PC-9 (cell line): Measurements from ENCODE around the gene TOP1.

Experiments
- CTCF ChIP-seq: fragments of 200-600 bp; sonication (generic); conservative IDR thresholded peaks from 2 replicates; pipeline ENCODE4 v1.6.1; 2017; ENCODE audit warnings: mixed run types, antibody characterized with exemption, mild to moderate bottlenecking, moderate library complexity
- EZH2 ChIP-seq: fragments of 200-600 bp; sonication (generic); IDR thresholded peaks from 2 replicates; pipeline ENCODE4 v1.8.0; 2017; ENCODE audit warnings: antibody characterized with exemption, low read depth

- TF ChIP-seq CTCF, result no peak
- TF ChIP-seq EZH2, result no peak
Observed at GRCh38 chr20:41100001-41100480, 71.4 kb downstream of the TOP1 start.
